ENCODE measurements around the gene ICA1. TPM values are rescaled to one million over a fixed set of nuclear protein-coding genes. Genes with fewer than 3 reads are reported as not detected.
A peak's percentile ranks its signal among the peaks of the same experiment; 100 is the strongest.

Gene ICA1
- total and polyA plus RNA-seq, 2 donors (not counting 3 experiments of a cell fraction or from before 2014, with no cell fraction given): 19.0 to 47.1 TPM

DNA sequence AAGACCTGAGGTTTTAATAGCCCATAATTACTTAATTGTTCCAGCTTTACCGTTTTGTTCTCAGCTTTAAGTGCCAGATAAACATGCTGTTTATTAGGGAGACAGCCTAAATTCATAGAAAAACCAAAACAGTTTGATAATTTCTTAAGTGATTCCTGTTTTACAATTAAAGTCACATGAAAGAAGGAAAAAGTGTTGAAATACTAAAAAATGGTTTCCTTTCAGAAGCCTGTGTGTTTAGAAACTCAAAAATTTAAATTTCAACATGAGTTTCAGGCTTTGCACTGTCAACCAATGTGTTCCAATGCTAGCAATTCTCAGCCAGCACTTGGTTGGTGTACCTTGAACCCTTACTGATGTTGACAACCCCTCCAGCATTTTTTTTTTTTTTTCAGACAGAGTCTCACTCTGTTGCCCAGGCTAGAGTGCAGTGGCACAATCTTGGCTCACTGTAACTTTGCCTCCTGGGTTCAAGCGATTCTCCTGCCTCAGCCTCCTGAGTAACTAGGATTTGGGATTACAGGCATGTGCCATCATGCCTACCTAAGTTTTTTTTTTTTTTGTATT, 135.3 kb downstream of the ICA1 start:
- H3K4me3 ChIP-seq (replicated peaks in 1 of 3; ENCODE audit: insufficient read depth in 1 of 3, low read depth in 1 of 3, low read length in 3 of 3): no peak overlapping the region
- H3K4me1 ChIP-seq (ENCODE audit: control insufficient read depth, extremely low read depth, insufficient read depth, low read length): no peaks in the 10 kb centered on the region
- H3K4me2 ChIP-seq (ENCODE audit: insufficient read depth, low read length): no peak overlapping the region
- no peaks in the 10 kb centered on the region for H4K20me1 ChIP-seq (replicated peaks; ENCODE audit: control insufficient read depth, extremely low read depth, insufficient read depth, low read length)
- no peaks in the 10 kb centered on the region for H3K79me2 ChIP-seq (ENCODE audit: control insufficient read depth, insufficient read depth, low read length)
- intact Hi-C loops (cut with micrococcal nuclease): no loop called here
- H3K9ac ChIP-seq (replicated peaks; ENCODE audit: extremely low read depth, insufficient read depth, low read length): no peak overlapping the region
- no peak overlapping the region for H3K27ac ChIP-seq (ENCODE audit: insufficient read depth, low read depth, low read length)
- dilution Hi-C loops (cut with MboI; ENCODE audit: extremely low pct_ligation_motif_present, low sequenced_read_pairs): no loop called here
- POLR2A ChIA-PET: no interaction called here
- BruUV-seq (replicated peaks): no TSS peak
- no peak for TF ChIP-seq EZH2 (IDR thresholded peaks at IDR 0.05; ENCODE audit: borderline replicate concordance, low read depth, low read length, severe bottlenecking)
- CTCF ChIA-PET: no interaction called here
- FAIRE-seq: peak; percentile 64
- no peaks in the 10 kb centered on the region for H3K9me1 ChIP-seq (replicated peaks; ENCODE audit: control insufficient read depth, extremely low read depth, insufficient read depth, low read length)
- no peaks in the 10 kb centered on the region for H3K9me3 ChIP-seq (replicated peaks; ENCODE audit: control insufficient read depth, insufficient read depth, low read length)
- no peaks in the 10 kb centered on the region for H3K27me3 ChIP-seq (ENCODE audit: control insufficient read depth in 2 of 2, insufficient read depth in 2 of 2, low read length in 2 of 2)
- peaks cover 0 to 5% of the 10 kb centered on the region in 2 experiments for H3K36me3 ChIP-seq (ENCODE audit: control insufficient read depth in 2 of 2, extremely low read depth in 1 of 2, insufficient read depth in 2 of 2, low read length in 2 of 2)
- DNase-seq (ENCODE audit: low read depth, low spot score): no peak
- H2AFZ ChIP-seq (ENCODE audit: low read depth, low read length): no peak overlapping the region

DNA sequence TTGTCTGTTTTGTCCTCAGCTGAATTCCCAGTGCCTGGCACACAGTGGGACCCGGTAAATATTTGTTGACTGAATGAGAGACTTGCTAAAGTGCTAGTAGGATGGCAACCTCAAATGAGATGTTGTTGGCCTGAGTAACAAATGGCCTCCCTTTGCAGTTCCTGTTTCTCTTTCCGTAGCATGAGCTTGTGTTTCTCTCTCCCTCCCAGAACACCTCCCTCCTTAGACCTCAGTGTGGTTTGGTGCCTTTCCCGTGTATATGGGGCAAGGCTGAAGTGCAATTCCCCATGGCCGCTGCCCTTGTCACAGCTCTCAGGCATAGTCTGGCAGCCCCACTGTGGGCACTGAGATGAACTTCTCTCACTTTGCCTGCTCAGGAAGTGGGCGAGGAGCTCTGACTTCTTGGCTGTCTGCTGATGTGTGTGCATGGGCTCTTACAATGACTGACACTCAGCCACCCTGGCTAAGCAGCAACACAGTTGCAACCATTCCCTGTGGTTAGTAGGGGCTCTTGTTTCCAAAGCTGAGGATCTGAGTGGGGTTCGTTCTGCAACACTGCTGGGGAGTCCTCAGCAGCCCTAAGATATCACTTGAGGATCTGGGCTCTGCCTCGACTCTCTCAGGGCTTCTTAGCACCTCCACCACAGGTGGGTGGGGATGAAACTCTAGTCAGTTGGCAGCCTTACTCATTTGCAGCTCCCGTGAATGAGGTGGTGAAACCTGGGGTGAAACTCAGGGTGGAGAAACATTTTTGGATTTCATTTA, 136.1 kb downstream of the ICA1 start:
- H3K9me1 ChIP-seq (replicated peaks; ENCODE audit: control insufficient read depth, extremely low read depth, insufficient read depth, low read length): no peaks in the 10 kb centered on the region
- no peaks in the 10 kb centered on the region for H4K20me1 ChIP-seq (replicated peaks; ENCODE audit: control insufficient read depth, extremely low read depth, insufficient read depth, low read length)
- no peak overlapping the region for H3K9ac ChIP-seq (replicated peaks; ENCODE audit: extremely low read depth, insufficient read depth, low read length)
- FAIRE-seq (no peak), DNase-seq (ENCODE audit: low read depth, low spot score) (no peak)
- no peaks in the 10 kb centered on the region for H3K79me2 ChIP-seq (ENCODE audit: control insufficient read depth, insufficient read depth, low read length)
- no peak overlapping the region for H2AFZ ChIP-seq (ENCODE audit: low read depth, low read length)
- no peak overlapping the region for H3K4me3 ChIP-seq (replicated peaks in 1 of 3; ENCODE audit: insufficient read depth in 1 of 3, low read depth in 1 of 3, low read length in 3 of 3)
- H3K4me1 ChIP-seq (ENCODE audit: control insufficient read depth, extremely low read depth, insufficient read depth, low read length): no peaks in the 10 kb centered on the region
- no peaks in the 10 kb centered on the region for H3K9me3 ChIP-seq (replicated peaks; ENCODE audit: control insufficient read depth, insufficient read depth, low read length)
- no peak for TF ChIP-seq CTCF (IDR thresholded peaks at IDR 0.05; ENCODE audit: extremely low read depth in 1 of 2, insufficient read depth in 1 of 2, low read depth in 1 of 2, low read length in 2 of 2)
- no peak for TF ChIP-seq EZH2 (IDR thresholded peaks at IDR 0.05; ENCODE audit: borderline replicate concordance, low read depth, low read length, severe bottlenecking)
- TF ChIP-seq FOS (IDR thresholded peaks at IDR 0.05; ENCODE audit: borderline replicate concordance, insufficient read depth, low read length): no peak
- TF ChIP-seq POLR2A (IDR thresholded peaks at IDR 0.05; ENCODE audit: low read depth, low read length): no peak
- TF ChIP-seq MYC (IDR thresholded peaks at IDR 0.05; ENCODE audit: low read depth, low read length): no peak
- TF ChIP-seq, protein P1, sequence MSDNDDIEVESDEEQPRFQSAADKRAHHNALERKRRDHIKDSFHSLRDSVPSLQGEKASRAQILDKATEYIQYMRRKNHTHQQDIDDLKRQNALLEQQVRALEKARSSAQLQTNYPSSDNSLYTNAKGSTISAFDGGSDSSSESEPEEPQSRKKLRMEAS (IDR thresholded peaks at IDR 0.05; ENCODE audit: insufficient read depth, insufficient read length): no peak
- no peak for TF ChIP-seq GATA2 (IDR thresholded peaks at IDR 0.05; ENCODE audit: insufficient read depth, insufficient read length, low read depth, low read length)
- no peak for TF ChIP-seq JUN (IDR thresholded peaks at IDR 0.05; ENCODE audit: borderline replicate concordance, insufficient read depth, insufficient read length, low read depth)
- no peak for TF ChIP-seq POLR2AphosphoS5 (IDR thresholded peaks at IDR 0.05; ENCODE audit: insufficient read depth, low read depth, low read length)
- intact Hi-C loops (cut with micrococcal nuclease) (no loop called here), dilution Hi-C loops (cut with MboI; ENCODE audit: extremely low pct_ligation_motif_present, low sequenced_read_pairs) (no loop called here)
- H3K27me3 ChIP-seq (ENCODE audit: control insufficient read depth in 2 of 2, insufficient read depth in 2 of 2, low read length in 2 of 2): no peaks in the 10 kb centered on the region
- CTCF ChIA-PET: interaction anchor here (1.2 kb wide), 1 partner anchor 444 kb away, joined by 4 read pairs; no protein-coding TSS in a partner anchor
- BruUV-seq (replicated peaks): no TSS peak
- H3K36me3 ChIP-seq (ENCODE audit: control insufficient read depth in 2 of 2, extremely low read depth in 1 of 2, insufficient read depth in 2 of 2, low read length in 2 of 2): peaks cover 0 to 8% of the 10 kb centered on the region in 2 experiments
- POLR2A ChIA-PET: no interaction called here
- H3K27ac ChIP-seq (ENCODE audit: insufficient read depth, low read depth, low read length): no peak overlapping the region
- H3K4me2 ChIP-seq (ENCODE audit: insufficient read depth, low read length): no peak overlapping the region

Data from endothelial cell of umbilical vein (primary cell).